Measurements from ENCODE around the gene CDC45.

CDC45 gene

DNA sequence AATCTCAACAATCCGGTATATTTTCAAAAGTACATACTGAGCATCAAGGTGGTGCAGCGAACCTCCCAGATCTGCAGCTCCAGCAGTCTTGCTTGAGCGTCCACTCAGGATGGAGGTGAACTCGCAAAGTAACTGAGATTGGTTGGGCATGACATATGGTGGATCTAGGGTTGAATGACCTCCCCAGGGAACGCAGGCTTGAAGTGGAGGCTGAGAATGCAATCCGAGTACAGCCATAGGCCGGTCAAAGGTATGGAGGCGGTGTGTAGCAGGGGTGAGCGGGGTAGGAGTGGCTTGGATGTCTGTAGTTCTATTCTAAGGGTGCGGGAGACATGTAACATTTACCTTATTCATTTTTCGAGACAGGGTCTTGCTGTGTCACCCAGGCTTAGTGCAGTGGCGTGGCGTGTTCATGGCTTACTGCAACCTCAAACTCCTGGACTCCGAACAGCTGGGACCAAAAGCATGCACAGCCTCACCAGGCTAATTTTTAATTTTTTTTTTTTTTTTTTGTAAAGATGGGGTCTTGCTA, 31.6 kb upstream of the CDC45 start:
- peak; percentile 21 for DNase-seq (ENCODE audit: low spot score)

DNA sequence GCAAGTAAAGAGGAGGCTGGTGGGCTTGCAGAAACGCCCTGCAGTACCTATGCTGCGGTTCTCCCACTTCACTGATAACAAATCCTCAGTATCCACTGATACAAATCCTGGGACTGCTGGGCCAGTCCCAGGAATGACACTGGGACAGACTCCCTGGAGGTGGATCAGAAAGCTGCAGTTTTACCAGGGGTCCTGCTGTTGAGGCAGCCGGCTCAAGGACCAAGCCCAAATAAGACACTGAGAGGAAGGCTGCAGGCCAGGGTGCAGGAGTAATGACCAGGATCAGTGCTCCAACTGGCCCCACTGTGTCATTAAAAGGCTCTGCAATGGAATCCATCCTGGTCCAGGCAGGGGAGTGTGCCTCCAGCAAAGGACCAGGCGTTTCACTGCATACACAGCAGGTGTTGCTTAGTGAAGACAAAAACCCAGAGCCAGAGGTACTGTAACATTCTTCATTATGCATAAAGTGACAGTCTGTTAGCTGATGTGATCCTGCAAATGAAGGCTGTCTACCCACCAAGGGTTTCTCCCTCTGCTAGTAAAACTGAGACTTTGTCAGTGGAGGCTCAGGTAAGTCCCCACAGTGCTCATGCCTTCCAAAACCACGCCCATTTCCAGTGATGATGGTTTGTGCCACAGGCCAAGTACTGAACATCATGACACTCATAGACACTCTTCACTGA, 30.8 kb upstream of the CDC45 start:
- no peak for DNase-seq (ENCODE audit: low spot score)

DNA sequence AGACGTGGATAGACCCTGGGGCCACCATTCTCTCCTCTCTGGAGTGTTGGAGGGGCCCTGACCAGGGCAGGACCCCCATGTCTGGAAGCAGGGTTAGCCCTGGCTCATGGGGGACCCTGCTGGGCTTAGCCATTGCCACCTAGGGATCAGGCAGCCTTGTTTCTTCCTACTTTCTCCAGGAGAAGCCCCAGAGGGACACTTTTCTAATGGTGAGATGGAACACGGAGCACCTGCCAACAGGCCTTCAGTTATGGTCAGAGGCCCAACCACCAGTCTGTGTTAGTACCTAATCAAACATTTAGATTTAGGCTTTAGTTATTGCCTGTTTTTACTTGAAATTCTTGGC, 30.3 kb upstream of the CDC45 start:
- no peak for DNase-seq (ENCODE audit: low spot score)

DNA sequence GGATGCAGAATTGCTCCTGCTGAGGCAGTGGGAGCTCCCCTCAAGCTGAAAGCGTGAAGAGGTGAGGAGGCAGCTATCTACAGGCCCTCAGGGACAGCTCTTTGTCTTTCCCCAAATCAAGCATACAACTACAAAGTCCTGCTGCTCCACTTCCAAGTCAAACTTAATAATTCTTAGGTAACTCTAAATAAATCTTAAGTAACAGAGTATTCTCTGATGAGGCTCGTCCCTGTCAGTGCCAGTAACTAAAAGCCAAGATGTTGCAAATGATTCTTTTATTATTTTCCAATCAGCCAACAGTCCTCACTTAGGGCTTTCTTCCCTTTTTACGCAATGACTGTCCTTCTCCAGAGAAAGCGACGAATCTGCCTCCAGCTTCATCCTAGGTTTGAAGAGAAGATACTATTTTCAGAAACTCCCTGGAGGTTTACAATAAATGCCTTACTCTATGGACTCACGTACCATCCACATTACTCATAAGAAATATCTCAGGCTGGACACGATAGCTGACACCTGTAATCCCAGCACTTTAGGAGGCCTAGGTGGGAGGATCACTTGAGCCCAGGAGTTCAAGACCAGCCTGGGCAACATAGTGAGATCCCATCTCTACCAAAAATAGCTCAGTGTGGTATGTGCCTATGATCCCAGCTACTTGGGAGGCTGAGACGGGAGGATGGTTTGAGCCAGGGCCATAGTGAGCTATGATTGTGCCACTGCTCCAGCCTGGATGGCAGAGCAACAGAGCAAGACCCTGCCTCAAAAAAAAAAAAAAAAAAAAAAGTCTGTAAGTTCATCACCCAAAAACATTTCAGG, 29.2 kb upstream of the CDC45 start:
- DNase-seq (ENCODE audit: low spot score): no peak

DNA sequence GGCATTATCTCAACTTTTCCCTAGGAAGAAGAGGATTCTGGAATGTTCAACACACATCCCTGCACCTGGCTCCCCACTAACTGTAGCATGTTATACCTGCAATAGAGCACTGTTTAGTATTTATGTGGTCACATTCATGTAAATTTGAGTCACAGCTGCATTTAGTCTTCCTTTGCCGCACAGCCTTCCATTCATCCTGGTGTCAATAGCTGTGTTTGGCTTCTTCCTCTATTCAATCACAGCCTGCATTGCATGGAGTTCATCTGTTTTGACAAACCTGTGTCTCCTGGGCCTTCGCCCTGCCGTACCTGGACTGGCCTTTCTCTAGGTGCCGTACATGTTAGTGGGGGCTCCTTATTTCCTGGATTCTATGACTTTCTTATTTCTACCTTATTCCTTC, 28.1 kb upstream of the CDC45 start:
- DNase-seq (ENCODE audit: low spot score): no peak

DNA sequence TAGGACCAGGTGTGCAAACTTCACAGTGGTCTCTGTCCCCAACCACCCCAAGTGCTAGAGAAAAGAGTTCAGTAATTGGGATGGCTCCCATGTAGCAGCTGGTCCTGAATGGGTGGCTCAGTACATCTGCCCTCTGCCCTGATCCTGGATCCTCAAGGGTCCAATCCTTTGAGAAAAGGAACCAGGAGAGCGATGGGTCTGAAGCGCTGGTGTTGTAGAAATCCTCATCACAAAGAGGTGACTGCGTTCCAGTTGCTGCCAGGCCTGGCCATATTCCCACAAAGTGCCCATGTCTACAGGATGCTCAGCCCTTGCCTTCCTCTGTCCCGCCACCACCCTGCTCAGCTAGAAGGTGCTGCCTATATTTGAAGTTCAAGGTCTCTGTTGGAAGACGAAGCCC, 26.0 kb upstream of the CDC45 start:
- no peak for DNase-seq (ENCODE audit: low spot score)

DNA sequence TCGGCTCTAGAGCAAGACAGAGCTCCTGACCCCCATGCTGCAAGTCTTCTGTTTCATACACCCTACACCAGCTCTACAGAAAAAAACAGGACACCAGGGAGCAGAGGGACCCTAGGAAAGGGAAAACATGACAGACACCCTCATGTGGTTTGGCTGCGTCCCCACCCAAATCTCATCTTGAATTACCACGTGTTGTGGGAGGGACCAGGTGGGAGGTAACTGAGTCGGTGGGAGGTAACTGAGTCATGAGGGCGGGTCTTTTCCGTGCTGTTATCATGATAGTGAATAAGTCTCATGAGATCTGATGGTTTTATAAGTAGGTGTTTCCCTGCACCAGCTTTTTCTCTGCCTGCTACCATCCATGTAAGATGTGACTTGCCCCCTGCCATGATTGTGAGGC, 25.6 kb upstream of the CDC45 start:
- no peak for DNase-seq (ENCODE audit: low spot score)

DNA sequence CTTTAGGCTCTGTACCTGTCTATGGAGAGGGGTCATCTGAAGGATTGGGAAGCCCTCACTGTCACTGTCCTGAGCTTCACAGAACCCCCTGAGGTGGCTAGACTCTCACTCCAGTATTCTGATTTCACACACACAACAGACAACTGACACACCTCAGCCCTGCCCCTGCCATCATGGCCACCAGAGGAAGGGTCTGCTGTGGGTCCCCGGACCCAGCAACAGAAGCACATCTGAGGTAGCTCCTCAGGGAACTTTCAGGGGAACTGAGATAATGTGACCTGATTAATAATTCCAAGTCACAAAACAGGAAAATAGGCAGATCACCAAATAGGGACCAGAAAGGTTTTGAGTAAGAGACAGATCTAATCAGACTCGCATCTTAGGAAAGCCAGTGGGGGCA, 24.7 kb upstream of the CDC45 start:
- no peak for DNase-seq (ENCODE audit: low spot score)

DNA sequence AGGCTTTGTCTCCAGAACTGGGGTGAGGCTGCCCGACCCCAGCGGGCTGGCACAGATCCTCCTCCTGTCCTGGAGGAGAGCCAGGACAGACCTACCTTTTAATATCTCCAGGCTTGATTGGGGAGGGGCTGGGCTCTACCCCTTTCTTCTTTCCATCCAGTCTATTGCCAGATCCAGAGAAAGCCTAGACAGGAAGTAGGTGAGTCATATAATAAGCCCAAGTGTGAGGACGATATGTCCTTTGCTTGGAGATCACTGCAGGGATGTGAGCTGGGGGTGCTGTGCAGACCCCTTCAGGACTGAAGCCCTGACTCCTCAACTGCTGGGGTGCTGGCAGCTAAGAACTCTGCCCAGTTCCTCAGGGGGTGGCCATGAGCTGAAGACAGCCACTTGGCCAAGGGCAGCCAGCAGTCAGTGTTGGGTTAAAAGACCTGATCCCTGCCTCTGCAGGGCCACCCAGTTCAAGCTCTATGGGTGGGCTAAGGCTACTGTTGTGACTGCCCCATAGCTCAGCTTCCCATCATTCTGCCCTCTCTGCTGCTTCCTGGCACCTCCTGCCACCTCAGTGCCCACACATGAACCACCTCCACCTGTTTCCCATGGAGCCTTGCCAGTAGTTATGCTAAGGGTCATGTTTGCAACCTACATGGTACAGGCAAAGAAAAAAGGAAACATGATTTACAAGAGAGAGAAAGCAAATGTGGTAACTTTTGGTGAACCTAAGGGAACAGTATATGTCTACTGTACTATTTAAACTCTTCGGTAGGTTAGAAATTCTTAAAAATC, 23.9 kb upstream of the CDC45 start:
- DNase-seq (ENCODE audit: low spot score): no peak

DNA sequence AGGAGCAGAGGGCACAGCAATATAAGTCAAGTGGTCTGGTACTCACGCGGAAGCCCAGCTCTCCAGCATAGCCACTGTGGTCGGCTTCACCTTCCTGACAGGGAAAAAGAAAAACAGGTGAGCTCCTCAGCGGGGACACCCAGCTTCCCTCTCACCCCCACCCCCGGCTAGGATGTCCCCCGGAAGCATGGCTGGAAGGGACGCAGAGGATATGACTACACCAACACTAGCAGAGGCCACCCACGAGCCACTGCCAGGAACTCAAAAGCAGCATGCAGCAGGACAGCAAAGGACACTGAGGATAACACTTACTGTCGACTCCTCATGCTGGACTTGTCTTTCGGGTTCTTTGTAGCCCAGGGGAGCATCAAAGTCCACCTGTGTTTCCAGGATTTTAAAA, 23.2 kb upstream of the CDC45 start:
- DNase-seq (ENCODE audit: low spot score): no peak

DNA sequence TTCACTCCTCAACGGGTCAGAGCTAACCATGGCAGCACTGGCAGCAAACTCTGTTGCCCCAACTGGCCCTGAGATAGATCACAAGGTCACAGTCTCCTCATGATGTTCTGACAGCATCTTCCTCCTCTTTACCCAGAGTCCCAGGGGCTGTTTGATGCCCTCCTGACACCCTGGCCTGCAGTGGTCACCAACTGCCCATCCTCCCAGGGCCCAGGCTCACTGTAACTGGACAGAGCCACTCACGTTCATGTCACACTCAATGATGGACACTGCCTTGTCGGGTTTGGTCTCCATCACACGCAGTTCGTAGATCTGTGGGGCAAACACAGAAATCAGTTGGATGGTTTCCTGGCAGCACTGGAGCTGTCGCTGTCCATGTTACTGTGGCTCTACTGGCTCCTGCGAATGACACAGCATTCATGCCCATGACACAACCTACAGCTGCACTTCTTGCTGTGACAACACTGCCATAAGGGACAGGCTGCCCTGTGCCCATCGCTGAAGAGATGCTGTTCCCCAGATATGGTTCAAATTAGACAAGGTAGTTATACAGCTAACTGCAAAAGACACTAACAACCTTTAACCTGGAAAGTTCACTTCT, 21.8 kb upstream of the CDC45 start:
- no peak for DNase-seq (ENCODE audit: low spot score)

DNA sequence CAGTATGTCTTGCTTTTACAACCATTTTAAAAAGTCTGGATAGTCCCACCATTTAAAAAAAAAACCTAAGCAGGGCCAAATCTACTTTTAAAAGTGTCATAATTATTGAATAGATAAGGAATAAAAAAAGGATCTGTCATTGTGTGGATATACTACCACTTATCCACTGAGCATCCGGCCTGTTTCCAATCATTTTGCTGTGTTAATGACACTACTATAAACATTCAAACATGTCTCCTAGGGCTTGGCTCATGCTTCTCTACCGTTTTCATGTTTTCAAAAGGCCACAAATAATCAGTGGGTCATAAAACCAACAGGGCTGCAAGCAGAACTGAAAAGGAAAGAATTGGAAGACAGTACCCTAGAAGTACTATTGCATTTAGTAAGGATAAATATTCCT, 19.7 kb upstream of the CDC45 start:
- DNase-seq (ENCODE audit: low spot score): no peak

DNA sequence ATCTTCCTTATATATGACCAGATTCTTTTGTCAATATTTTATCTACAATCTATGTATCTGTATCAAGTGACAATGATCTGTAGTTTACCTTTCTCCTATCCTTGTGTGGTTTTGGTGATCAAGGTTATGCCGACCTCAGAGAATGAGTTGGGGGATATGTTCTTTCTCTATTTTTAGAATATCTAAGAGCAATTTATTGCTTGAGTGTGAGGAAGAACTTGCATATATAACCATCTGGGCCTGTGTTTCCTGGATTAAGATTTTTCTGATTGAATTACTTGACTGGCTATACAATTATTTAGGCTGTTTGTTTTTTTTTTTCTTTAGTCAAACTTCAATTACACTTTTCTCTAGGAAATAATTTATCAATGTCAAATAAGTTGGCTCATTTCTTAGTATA, 18.2 kb upstream of the CDC45 start:
- no peak for DNase-seq (ENCODE audit: low spot score)

DNA sequence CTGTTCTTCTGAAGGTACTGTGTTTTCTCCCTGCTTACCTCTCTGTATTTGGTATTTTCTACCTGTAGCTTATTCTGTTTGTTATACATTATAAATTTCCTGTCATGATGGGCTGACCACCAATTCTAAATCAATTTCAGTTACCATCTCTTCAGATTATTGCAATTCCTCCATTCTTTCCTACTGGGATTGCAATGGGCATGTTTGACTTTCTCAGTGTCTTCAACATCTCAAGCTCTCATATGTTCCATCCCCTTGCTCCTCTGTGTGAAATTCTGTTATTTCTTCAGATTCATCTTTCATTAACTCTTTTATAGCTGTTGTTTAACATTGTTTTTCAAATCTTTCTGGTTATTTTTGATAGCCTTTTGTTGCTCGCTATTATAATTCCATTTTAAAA, 16.7 kb upstream of the CDC45 start:
- DNase-seq (ENCODE audit: low spot score): no peak

DNA sequence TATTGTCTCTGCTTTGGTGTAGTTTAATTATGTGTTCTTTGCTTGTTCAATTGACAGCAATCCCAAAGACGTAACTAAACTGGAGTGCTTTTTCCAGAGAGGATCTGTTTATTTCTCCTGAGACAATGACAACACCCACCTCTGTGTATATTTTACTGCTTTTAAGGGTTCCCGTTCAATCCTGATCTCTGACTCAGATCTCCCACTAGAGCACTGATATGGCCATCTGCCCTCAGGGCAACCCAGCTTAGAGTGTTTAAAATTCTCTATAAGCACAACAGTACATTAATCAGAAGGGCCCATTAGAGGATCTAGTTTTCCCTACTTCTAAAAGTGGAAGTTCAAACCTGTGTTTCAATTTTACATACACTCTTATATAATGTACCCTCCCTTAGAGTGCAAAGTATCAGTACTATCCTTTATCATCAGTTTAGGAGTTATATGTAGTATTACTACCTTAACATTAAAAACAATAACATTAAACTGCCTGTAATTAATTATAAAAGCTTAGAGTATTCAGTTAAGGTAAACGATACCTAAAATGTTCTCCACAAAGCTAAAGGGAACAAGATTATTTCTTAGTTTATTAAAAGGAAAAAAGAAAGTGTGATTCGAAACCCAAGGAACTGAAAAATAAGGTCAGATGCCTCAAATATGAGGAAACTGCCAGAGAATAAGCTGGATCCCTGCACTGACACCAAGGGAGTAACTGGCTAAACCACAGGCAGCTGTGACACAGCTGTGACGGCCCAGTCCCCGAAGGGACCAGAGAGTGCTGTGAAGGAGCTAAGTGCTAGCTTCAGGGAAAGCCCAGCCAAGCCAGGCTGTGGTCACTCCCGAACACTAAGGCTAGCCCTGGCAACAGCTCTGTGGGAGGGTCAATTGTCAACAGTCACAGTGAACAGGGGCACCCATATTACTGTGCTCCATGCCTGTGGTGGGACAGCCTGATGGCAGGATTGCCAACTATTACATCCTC, 15.9 kb upstream of the CDC45 start:
- DNase-seq (ENCODE audit: low spot score): no peak

DNA sequence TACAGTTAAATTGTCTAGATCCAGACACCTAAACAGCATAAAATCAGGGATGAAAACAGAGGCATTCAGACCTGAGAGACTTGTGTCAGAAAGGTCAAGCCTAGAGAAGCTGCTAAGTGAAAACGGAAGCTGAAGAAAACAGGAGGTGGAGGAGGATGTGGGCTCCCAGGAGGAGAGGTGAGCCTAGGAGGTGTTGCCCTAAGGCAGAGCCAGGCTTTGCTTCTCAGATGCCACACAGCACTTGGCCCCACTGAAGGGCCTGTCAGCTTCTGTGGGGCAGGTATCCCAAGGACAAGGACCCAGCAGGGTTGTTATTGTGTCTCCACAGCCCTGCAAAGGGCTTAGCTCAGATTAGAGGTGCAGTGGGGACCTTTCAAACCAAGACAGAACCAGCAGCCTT, 15.2 kb upstream of the CDC45 start:
- no peak for DNase-seq (ENCODE audit: low spot score)

DNA sequence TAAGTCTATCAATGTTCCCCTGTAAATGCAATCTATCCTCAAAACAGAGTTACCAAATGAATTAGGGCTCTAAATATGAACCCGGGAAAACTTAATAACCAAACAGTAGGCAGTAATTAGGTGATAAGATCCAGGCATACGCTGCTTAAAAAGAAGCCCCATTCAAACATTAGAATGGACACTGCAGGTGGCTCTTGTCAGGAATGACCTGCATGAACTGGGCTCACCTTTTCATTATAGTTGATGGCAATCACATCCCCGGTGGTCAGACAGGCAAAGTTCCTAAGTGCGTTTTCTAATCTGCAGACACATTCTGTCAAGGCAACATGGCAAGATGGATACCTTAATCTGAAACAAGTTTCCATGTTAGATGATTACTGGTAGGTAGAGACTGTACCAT, 14.7 kb upstream of the CDC45 start:
- DNase-seq (ENCODE audit: low spot score): no peak

DNA sequence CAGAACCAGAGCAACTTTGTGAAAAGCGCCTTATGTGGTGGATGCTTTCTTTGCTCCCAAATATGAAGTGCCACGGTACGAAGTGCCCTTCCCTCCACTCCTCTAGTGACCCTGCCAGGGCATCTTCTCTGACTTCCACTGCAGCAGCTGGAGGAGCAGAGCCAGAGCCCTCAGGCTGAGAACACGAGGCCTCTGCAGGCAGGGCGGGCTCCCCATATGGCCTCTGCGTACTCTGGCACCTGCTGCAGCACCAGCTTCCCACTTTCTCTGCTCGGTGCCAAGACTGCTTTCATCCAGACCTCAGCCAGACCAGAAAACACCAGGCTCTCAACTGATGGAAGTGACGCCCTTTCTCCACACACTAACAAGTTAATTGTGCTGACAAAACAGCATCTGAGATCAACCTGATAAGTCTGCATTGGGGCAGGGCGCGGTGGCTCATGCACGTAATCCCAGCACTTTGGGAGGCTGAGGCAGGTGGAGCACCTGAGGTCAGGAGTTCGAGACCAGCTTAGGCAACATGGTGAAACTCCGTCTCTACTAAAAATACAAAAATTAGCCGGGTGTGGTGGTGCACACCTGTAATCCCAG, 13.5 kb upstream of the CDC45 start:
- no peak for DNase-seq (ENCODE audit: low spot score)

DNA sequence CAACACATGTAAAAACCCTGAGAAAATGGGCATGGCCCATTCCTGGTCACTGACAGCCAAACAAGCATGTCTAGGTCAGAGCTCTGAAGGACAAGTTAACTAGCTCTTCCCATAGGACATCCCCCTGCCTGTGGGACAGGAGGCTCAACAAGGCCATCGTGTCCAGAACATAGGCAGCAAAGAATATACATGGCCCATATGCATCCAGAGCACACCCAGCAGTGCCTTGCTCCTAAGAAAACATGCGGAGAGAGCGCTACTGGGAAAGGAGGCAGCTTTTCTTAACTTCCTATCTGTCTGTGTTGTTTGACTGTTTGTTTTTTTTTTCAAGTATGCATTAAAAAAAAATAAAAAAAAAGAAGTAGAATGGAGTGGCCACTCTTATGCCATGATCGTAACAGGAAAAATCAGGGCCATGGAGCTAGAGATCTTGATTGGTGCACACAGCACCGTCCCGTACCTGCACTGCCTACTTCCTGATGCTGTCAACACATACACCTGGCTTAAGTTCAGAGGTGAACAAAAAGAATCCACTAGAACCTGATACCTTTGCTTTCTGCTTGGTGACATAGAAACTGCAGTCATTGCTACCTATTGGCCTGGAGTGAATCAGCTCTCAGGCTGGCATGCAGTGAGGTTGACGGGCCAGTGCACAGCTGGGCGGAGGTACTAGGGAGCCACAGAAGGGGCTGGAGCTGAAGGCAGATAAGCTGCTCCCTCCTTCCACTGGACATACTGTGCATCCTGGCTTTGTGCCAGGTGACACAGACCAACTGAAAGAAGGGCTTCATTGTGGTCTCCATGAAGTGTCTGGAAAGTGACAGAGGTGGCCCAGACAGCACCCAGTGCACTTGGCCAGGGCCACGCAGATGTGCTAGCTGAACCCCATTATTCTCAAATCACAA, 12.6 kb upstream of the CDC45 start:
- no peak for DNase-seq (ENCODE audit: low spot score)

DNA sequence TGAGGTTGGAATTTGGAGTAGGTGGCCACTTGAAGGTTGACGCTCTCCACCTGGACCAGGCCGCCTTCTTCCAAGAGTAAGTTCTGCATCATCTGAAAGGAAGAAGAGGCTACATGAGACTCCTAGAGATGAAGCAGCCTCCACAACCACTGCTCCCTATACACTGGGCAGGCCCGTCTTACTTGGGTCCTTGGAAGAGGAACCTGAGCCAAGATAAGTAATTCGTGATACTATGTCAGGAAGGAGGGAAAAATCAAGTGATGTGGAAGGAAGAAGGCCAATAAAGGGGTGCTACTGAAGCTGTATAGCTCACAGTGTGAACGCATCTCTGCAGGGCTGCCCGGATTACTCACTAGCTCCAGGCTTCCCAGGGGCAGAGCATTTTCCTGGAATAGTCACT, 11.8 kb upstream of the CDC45 start:
- no peak for DNase-seq (ENCODE audit: low spot score)

All from LoVo (cell line).